Breast epithelium (tissue), 3 donors: ENCODE data around the gene STXBP1.

Source experiments
- CTCF ChIP-seq, 3 donors: fragments of 450-650 bp; IDR thresholded peaks; one replicate each; pipeline ENCODE4 v1.5.1; 2016 to 2017; ENCODE audit warnings: antibody characterized with exemption in 3 of 3, mild to moderate bottlenecking in 3 of 3, moderate library complexity in 3 of 3
- POLR2A ChIP-seq: fragments of 450-650 bp; IDR thresholded peaks from one replicate; pipeline ENCODE4 v1.6.1; 2016; ENCODE audit warnings: antibody characterized with exemption, mild to moderate bottlenecking, moderate library complexity

DNA sequence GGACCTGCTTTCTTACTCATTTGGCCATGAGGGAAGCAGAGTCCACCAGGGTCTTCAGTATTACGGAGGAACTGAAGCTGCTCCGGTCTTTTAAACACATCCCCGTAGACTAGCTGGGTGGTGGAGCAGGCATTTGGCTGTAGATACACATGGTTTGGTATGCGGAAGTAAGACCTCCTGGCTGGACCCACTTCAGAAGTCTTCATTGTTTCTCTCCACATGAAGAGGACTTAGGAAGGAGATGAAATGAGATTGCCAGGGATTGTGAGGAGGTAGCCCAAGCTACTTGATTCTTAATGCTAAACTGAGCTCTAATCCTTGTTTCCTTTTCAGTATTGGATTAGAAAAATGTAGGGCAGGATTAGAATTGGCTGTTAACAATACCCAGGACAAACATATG is 32.9 kb downstream of the STXBP1 start:
- TF ChIP-seq CTCF (IDR thresholded peaks at IDR 0.05) (no peak), POLR2A (no peak)
